Sigmoid colon (tissue), 4 donors: ENCODE data around the gene UGT1A5.

Experiments
- CTCF ChIP-seq, 4 experiments: fragments of 450-650 bp in 3 of 4; fragments of 200-600 bp in 1 of 4; IDR thresholded peaks; one replicate each; pipeline ENCODE4 v1.5.1; 2016 to 2019; ENCODE audit warnings: antibody characterized with exemption in 4 of 4, mild to moderate bottlenecking in 3 of 4, moderate library complexity in 2 of 4
- EP300 ChIP-seq, 4 donors: sonication (generic); formaldehyde crosslinking; IDR thresholded peaks; one replicate each; pipeline ENCODE4 v1.6.1; 2017; ENCODE audit warnings: antibody characterized with exemption in 4 of 4
- POLR2A ChIP-seq, 2 donors: fragments of 450-650 bp; IDR thresholded peaks; one replicate each; pipeline ENCODE4 v1.6.1; 2016; ENCODE audit warnings: antibody characterized with exemption in 2 of 2, mild to moderate bottlenecking in 2 of 2, moderate library complexity in 2 of 2
- POLR2AphosphoS5 ChIP-seq, 4 donors: sonication (generic); formaldehyde crosslinking; IDR thresholded peaks; one replicate each; pipeline ENCODE4 v1.6.1; 2017; ENCODE audit warnings: antibody characterized with exemption in 4 of 4

GRCh38 chr2:233758849-233759248 is 46.1 kb downstream of the UGT1A5 start:
- TF ChIP-seq CTCF (IDR thresholded peaks at IDR 0.05) (no peak), POLR2A (IDR thresholded peaks at IDR 0.05) (no peak), EP300 (IDR thresholded peaks at IDR 0.05) (no peak), POLR2AphosphoS5 (IDR thresholded peaks at IDR 0.05) (no peak)
